H1 (cell line): Measurements from ENCODE around the gene MED28. TPM values are rescaled to one million over a fixed set of nuclear protein-coding genes. Genes with fewer than 3 reads are reported as not detected.

ENCODE experiments used
- JUND ChIP-seq: IDR thresholded peaks from 2 replicates; pipeline ENCODE4 v1.6.1; 2011; ENCODE audit warnings: mild to moderate bottlenecking, improper control_type of control experiment, low read length
- KDM4A ChIP-seq: IDR thresholded peaks from one replicate; pipeline ENCODE4 v1.7.1; 2012; ENCODE audit warnings: low read depth, mild to moderate bottlenecking, moderate library complexity, low read length, inconsistent platforms; ENCODE audit not compliant: severe bottlenecking
- TAF1 ChIP-seq: IDR thresholded peaks from 2 replicates; pipeline ENCODE4 v1.6.1; 2011; ENCODE audit warnings: mild to moderate bottlenecking, low read depth, low read length
- polyA plus RNA-seq, 7 experiments: library from polyadenylated mRNA; depleted of rRNA in 3 of 7; stranded (reverse) in 5 of 7; unstranded in 2 of 7; fragments of >200 nt in 5 of 7; fragments of 200-250 nt in 2 of 7; gene quantifications; 1 replicate in 5 of 7; 2 replicates in 1 of 7; 4 replicates in 1 of 7; pipeline versions ENCODE4 v1.2.1 to v1.2.3, GENCODE V29; 2011 to 2013; ENCODE audit warnings: missing spikeins in 2 of 7, mixed read lengths in 2 of 7
- total RNA-seq: library from RNA; stranded (reverse); fragmentation: NEBNext Ultra II Directional; extraction: Animal tissue kit (Norgen Biotek cat#: 25700); gene quantifications from 2 replicates; pipeline ENCODE4 v1.2.1, GENCODE V29; 2021
- TF ChIP-seq, protein P1 (sequence below): fragments of 300-600 bp; sonication (generic); IDR thresholded peaks from 2 replicates; pipeline ENCODE4 v1.7.1; 2012; ENCODE audit warnings: low read length, moderate library complexity, mild to moderate bottlenecking, inconsistent platforms; ENCODE audit not compliant: insufficient replicate concordance

MED28 gene
- total and polyA plus RNA-seq, 2 of the 8 experiments (the other 6 are each of a cell fraction or from before 2014, with no cell fraction given): 24.0 to 87.1 TPM

DNA sequence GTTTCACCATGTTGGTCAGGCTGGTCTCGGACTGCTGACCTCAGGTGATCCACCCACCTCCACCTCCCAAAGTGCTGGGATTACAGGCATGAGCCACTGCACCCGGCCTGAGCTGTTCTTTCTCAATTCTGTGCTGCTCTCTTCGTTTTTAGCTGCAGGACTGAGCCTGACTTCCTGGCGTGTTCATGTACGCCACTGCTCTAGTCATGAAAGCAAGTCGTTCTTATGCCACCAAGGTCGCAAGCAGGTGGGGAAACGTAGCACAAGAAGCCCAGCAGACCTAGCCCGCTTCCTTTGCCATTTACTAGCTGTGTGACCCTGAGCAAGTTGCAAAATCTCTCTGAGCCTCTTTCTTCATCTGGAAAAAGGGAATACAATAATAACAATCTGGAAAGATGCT, 43.4 kb downstream of the MED28 start (continued):
- TF ChIP-seq, protein P1, sequence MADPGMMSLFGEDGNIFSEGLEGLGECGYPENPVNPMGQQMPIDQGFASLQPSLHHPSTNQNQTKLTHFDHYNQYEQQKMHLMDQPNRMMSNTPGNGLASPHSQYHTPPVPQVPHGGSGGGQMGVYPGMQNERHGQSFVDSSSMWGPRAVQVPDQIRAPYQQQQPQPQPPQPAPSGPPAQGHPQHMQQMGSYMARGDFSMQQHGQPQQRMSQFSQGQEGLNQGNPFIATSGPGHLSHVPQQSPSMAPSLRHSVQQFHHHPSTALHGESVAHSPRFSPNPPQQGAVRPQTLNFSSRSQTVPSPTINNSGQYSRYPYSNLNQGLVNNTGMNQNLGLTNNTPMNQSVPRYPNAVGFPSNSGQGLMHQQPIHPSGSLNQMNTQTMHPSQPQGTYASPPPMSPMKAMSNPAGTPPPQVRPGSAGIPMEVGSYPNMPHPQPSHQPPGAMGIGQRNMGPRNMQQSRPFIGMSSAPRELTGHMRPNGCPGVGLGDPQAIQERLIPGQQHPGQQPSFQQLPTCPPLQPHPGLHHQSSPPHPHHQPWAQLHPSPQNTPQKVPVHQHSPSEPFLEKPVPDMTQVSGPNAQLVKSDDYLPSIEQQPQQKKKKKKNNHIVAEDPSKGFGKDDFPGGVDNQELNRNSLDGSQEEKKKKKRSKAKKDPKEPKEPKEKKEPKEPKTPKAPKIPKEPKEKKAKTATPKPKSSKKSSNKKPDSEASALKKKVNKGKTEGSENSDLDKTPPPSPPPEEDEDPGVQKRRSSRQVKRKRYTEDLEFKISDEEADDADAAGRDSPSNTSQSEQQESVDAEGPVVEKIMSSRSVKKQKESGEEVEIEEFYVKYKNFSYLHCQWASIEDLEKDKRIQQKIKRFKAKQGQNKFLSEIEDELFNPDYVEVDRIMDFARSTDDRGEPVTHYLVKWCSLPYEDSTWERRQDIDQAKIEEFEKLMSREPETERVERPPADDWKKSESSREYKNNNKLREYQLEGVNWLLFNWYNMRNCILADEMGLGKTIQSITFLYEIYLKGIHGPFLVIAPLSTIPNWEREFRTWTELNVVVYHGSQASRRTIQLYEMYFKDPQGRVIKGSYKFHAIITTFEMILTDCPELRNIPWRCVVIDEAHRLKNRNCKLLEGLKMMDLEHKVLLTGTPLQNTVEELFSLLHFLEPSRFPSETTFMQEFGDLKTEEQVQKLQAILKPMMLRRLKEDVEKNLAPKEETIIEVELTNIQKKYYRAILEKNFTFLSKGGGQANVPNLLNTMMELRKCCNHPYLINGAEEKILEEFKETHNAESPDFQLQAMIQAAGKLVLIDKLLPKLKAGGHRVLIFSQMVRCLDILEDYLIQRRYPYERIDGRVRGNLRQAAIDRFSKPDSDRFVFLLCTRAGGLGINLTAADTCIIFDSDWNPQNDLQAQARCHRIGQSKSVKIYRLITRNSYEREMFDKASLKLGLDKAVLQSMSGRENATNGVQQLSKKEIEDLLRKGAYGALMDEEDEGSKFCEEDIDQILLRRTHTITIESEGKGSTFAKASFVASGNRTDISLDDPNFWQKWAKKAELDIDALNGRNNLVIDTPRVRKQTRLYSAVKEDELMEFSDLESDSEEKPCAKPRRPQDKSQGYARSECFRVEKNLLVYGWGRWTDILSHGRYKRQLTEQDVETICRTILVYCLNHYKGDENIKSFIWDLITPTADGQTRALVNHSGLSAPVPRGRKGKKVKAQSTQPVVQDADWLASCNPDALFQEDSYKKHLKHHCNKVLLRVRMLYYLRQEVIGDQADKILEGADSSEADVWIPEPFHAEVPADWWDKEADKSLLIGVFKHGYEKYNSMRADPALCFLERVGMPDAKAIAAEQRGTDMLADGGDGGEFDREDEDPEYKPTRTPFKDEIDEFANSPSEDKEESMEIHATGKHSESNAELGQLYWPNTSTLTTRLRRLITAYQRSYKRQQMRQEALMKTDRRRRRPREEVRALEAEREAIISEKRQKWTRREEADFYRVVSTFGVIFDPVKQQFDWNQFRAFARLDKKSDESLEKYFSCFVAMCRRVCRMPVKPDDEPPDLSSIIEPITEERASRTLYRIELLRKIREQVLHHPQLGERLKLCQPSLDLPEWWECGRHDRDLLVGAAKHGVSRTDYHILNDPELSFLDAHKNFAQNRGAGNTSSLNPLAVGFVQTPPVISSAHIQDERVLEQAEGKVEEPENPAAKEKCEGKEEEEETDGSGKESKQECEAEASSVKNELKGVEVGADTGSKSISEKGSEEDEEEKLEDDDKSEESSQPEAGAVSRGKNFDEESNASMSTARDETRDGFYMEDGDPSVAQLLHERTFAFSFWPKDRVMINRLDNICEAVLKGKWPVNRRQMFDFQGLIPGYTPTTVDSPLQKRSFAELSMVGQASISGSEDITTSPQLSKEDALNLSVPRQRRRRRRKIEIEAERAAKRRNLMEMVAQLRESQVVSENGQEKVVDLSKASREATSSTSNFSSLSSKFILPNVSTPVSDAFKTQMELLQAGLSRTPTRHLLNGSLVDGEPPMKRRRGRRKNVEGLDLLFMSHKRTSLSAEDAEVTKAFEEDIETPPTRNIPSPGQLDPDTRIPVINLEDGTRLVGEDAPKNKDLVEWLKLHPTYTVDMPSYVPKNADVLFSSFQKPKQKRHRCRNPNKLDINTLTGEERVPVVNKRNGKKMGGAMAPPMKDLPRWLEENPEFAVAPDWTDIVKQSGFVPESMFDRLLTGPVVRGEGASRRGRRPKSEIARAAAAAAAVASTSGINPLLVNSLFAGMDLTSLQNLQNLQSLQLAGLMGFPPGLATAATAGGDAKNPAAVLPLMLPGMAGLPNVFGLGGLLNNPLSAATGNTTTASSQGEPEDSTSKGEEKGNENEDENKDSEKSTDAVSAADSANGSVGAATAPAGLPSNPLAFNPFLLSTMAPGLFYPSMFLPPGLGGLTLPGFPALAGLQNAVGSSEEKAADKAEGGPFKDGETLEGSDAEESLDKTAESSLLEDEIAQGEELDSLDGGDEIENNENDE: no peak
- TF ChIP-seq JUND (no peak), TAF1 (no peak), KDM4A (no peak)
- TF ChIP-seq, all 59 proteins: peak for 0
